Lung (tissue), 12 donors: ENCODE measurements around the gene IL17RD. TPM values are rescaled to one million over a fixed set of nuclear protein-coding genes. Genes with fewer than 3 reads are reported as not detected.

Experiments used
- ATAC-seq: fragments of 200-7000 bp; cut with Tn5 transposase; one replicate; pipeline ENCODE4 v1.9.1; 2020; ENCODE audit warnings: moderate number of reproducible peaks; ENCODE audit not compliant: insufficient read depth, low FRiP score
- DNase-seq, 3 donors: peaks; one replicate each; pipeline ENCODE4 v3.0.0-alpha.2; 2013 to 2017
- H3K27ac ChIP-seq, 2 donors: one replicate each; pipeline ENCODE4 v1.5.1; 2013; ENCODE audit warnings: mild to moderate bottlenecking in 2 of 2, moderate library complexity in 2 of 2, control low read depth in 1 of 2, inconsistent platforms in 1 of 2, low read depth in 1 of 2, low read length in 1 of 2
- H3K27me3 ChIP-seq, 3 donors: one replicate each; pipeline ENCODE4 v1.5.1; 2013; ENCODE audit warnings: low read length in 2 of 3; ENCODE audit not compliant: control insufficient read depth in 3 of 3, insufficient read depth in 3 of 3
- H3K36me3 ChIP-seq, 4 donors: one replicate each; pipeline ENCODE4 v1.5.1; 2013; ENCODE audit warnings: low read length in 4 of 4, mild to moderate bottlenecking in 1 of 4, moderate library complexity in 1 of 4; ENCODE audit not compliant: control insufficient read depth in 4 of 4, insufficient read depth in 4 of 4
- H3K4me1 ChIP-seq, 5 donors: one replicate each; pipeline ENCODE4 v1.5.1; 2013; ENCODE audit warnings: low read length in 5 of 5, mild to moderate bottlenecking in 2 of 5, moderate library complexity in 1 of 5; ENCODE audit not compliant: control insufficient read depth in 5 of 5, insufficient read depth in 5 of 5
- H3K4me3 ChIP-seq: one replicate; pipeline ENCODE4 v1.5.1; 2013; ENCODE audit warnings: mild to moderate bottlenecking, control low read depth, moderate library complexity
- H3K9ac ChIP-seq, 2 donors: one replicate each; pipeline ENCODE4 v1.5.1; 2013; ENCODE audit warnings: low read length in 2 of 2, control low read depth in 1 of 2; ENCODE audit not compliant: insufficient read depth in 1 of 2
- H3K9me3 ChIP-seq, 4 donors: one replicate each; pipeline ENCODE4 v1.5.1; 2013; ENCODE audit warnings: low read length in 3 of 4, mild to moderate bottlenecking in 1 of 4, moderate library complexity in 1 of 4; ENCODE audit not compliant: control insufficient read depth in 4 of 4, insufficient read depth in 3 of 4
- WGBS, 2 donors: extraction: QIAGEN DNeasy Blood & Tissue Kit; methylation state at CpG; one replicate each; pipeline ENCODE4 v1.1.7; 2013; 5-methylcytosine and 5-hydroxymethylcytosine counted together
- polyA plus RNA-seq, 2 donors: library from polyadenylated mRNA; stranded (reverse); fragments of 200-250 nt; gene quantifications; one replicate each; pipeline ENCODE4 v1.2.1, GENCODE V29; 2013
- total RNA-seq, 2 donors: library from RNA; depleted of rRNA in 1 of 2; stranded (reverse); fragments of >200 nt in 1 of 2; gene quantifications; one replicate each; pipeline ENCODE4 v1.2.1, GENCODE V29; 2014 to 2021
- TF ChIP-seq, protein P1 (sequence below): IDR thresholded peaks from 2 replicates; pipeline ENCODE4 v1.5.1; 2012; ENCODE audit warnings: mild to moderate bottlenecking; ENCODE audit errors: control extremely low read depth, extremely low read depth
- donor health status: control.
- donor health status: control.
- donor health status: Bipolar disorder and iron deficiency.
- donor health status: healthy.
- donor health status: DM: yes; HTN: yes; CAD: no.

Gene IL17RD
- total and polyA plus RNA-seq, 4 donors = 0.22 to 4.8 (median 1.1) TPM

GRCh38 chr3:57128826-57129667, 36.1 kb downstream of the IL17RD start:
- TF ChIP-seq, protein P1, sequence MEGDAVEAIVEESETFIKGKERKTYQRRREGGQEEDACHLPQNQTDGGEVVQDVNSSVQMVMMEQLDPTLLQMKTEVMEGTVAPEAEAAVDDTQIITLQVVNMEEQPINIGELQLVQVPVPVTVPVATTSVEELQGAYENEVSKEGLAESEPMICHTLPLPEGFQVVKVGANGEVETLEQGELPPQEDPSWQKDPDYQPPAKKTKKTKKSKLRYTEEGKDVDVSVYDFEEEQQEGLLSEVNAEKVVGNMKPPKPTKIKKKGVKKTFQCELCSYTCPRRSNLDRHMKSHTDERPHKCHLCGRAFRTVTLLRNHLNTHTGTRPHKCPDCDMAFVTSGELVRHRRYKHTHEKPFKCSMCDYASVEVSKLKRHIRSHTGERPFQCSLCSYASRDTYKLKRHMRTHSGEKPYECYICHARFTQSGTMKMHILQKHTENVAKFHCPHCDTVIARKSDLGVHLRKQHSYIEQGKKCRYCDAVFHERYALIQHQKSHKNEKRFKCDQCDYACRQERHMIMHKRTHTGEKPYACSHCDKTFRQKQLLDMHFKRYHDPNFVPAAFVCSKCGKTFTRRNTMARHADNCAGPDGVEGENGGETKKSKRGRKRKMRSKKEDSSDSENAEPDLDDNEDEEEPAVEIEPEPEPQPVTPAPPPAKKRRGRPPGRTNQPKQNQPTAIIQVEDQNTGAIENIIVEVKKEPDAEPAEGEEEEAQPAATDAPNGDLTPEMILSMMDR = no peak
- ATAC-seq = no peak

GRCh38 chr3:57127891-57128518, 37.1 kb downstream of the IL17RD start:
- TF ChIP-seq, protein P1 = no peak
- no peak overlapping the region for H3K9ac ChIP-seq
- H3K4me3 ChIP-seq = no peak overlapping the region
- peaks cover 0 to 39% (median 10%) of the 10 kb centered on the region in 5 donors for H3K4me1 ChIP-seq
- DNase-seq = no peak
- H3K9me3 ChIP-seq = no peaks in the 10 kb centered on the region
- no peaks in the 10 kb centered on the region for H3K36me3 ChIP-seq
- no peak overlapping the region for H3K27ac ChIP-seq
- ATAC-seq = no peak
- H3K27me3 ChIP-seq = no peaks in the 10 kb centered on the region
- 78 to 79% methylated on average over 11 of the region's 11 CpGs for WGBS, 2 donors

More at GRCh38 chr3:57128826-57129667, 36.1 kb downstream of the IL17RD start:
- H3K4me3 ChIP-seq = no peak overlapping the region
- no peaks in the 10 kb centered on the region for H3K36me3 ChIP-seq
- peaks cover 0 to 46% (median 10%) of the 10 kb centered on the region in 5 donors for H3K4me1 ChIP-seq
- H3K9me3 ChIP-seq = no peaks in the 10 kb centered on the region
- no peaks in the 10 kb centered on the region for H3K27me3 ChIP-seq
- 84 to 87% methylated on average over 14 of the region's 14 CpGs for WGBS, 2 donors
- H3K27ac ChIP-seq = peak overlapping the region in 1 of 2 donors; percentile 15
- H3K9ac ChIP-seq = no peak overlapping the region
- DNase-seq = peak in 1 of 3 donors; percentile 41

DNA sequence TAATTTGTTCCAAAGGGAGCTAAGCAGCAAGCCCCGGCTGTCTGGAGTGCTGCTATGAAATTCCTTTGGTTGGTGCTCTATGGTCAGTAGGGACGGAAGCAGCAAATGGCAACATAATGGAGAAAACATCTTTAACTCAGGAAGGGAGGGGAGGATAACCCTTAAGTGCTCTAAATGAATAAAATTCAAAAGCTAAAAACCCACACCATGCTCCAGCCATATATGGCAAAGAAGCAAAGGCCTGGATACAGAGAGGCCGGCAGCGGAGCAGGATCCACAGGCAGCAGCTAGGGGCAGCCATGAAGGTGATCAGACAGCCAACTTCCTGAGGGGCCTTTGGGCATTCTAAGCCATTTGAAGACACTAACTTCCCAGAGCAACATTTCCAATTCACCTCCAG, 38.9 kb downstream of the IL17RD start:
- Histone ChIP-seq H3K27ac (no peak overlapping the region), H3K36me3 (no peaks in the 10 kb centered on the region), H3K9ac (no peak overlapping the region), H3K4me3 (no peak overlapping the region), H3K27me3 (no peaks in the 10 kb centered on the region), H3K4me1 (peaks cover 0 to 37% (median 9%) of the 10 kb centered on the region in 5 donors), H3K9me3 (no peaks in the 10 kb centered on the region)
- WGBS, 2 donors = 92 to 97% methylated on average over 4 of the region's 4 CpGs
- TF ChIP-seq, protein P1 = no peak
- ATAC-seq (no peak), DNase-seq (peak in 1 of 3 donors; percentile 26)
